ENCODE measurements around the gene ITGA1. TPM values are rescaled to one million over a fixed set of nuclear protein-coding genes. Genes with fewer than 3 reads are reported as not detected.
A peak's percentile ranks its signal among the peaks of the same experiment; 100 is the strongest.

Gene ITGA1
- total RNA-seq (2021; ENCODE audit: unreplicated experiment) (1.6 TPM), Bru-seq, nascent RNA (percentile 30 among the genes with signal in this experiment), BruChase-seq, experiment 1, labeled RNA remaining after a 2-hour chase (percentile 31 among the genes with signal in this experiment), BruChase-seq, experiment 2, labeled RNA remaining after a 6-hour chase (percentile 26 among the genes with signal in this experiment)
- 0.06 TPM for polyA plus RNA-seq (2012; ENCODE audit: insufficient read length)
- long read RNA-seq, full-length matches to known transcripts = 2 of 4 reads
- long read RNA-seq, partial matches to known transcripts = 1 of 4 reads
- long read RNA-seq, other reads (novel, unspliced or antisense) = 1 of 4 reads

GRCh38 chr5:52787600-52788504, at the start of gene ITGA1, which contains the start of gene PELO:
Gene ITGA1, plus strand, starts transcription at chr5:52787916. Its CDS starts 438 bp downstream, at chr5:52788354.
Gene PELO, plus strand, starts transcription at chr5:52787916. Its CDS starts 12,479 bp downstream, at chr5:52800395.
- Histone ChIP-seq H3K36me3 (ENCODE audit: control insufficient read depth, insufficient read depth, low read length) (no peaks in the 10 kb centered on the region; the same call in 1 of the 2 replicates), H3K9me3 (ENCODE audit: control insufficient read depth, insufficient read depth, low read depth, low read length) (no peaks in the 10 kb centered on the region), H3K27me3 (ENCODE audit: control insufficient read depth, insufficient read depth, low read length) (peaks cover 23% of the 10 kb centered on the region), H3K27ac (ENCODE audit: low read length) (no peak within 1 kb of the TSS), H3K4me1 (ENCODE audit: control insufficient read depth, insufficient read depth, low read length) (peaks cover 5% of the 10 kb centered on the region; the same call in 1 of the 2 replicates), H3K4me3 (ENCODE audit: low read depth in 2 of 2, low read length in 2 of 2) (peak within 1 kb of the TSS; percentile 58 to 63)
- ChIA-PET CTCF (interaction anchor here (0.7 kb wide), 2 partner anchors 11 to 304 kb away, joined by 3 to 8 read pairs; no protein-coding TSS in a partner anchor), POLR2A (no interaction called here)
- DNase-seq (ENCODE audit: low read depth, low spot score) (no peak), ATAC-seq (peak; percentile 97)
- in situ Hi-C loops (cut with HindIII; ENCODE audit: low pct_unique_long_range_greater_than_20kb, low sequenced_read_pairs) (no loop called here), intact Hi-C loops (cut with micrococcal nuclease; ENCODE audit: unreplicated experiment) (loop anchor here (5.0 to 10.0 kb wide), 2 partner anchors 129 to 327 kb away; no protein-coding TSS in a partner anchor)
- TF ChIP-seq SIN3A (IDR thresholded peaks at IDR 0.05; ENCODE audit: borderline replicate concordance, insufficient read depth, low read depth, low read length) = no peak
- peak; percentile 45 for TF ChIP-seq CTCF (IDR thresholded peaks at IDR 0.05)
- no TSS peak for BruUV-seq (replicated peaks)

- H3K9me3 ChIP-seq (ENCODE audit: control insufficient read depth, insufficient read depth, low read depth, low read length) = no peaks in the 10 kb centered on the region
- POLR2A ChIA-PET = no interaction called here
- DNase-seq (ENCODE audit: low read depth, low spot score) (no peak), ATAC-seq (no peak)
- H3K4me3 ChIP-seq (ENCODE audit: low read depth in 2 of 2, low read length in 2 of 2) = no peak overlapping the region
- BruUV-seq (replicated peaks) = no TSS peak
- CTCF ChIA-PET = no interaction called here
- TF ChIP-seq POLR2AphosphoS5 (IDR thresholded peaks at IDR 0.05; ENCODE audit: low read depth, low read length) (no peak), REST (IDR thresholded peaks at IDR 0.05; ENCODE audit: insufficient read depth in 1 of 2, low read depth in 2 of 2, low read length in 1 of 2) (no peak), TCF7L2 (IDR thresholded peaks at IDR 0.05; ENCODE audit: low read depth, low read length) (no peak), CTCF (IDR thresholded peaks at IDR 0.05) (no peak), SIN3A (IDR thresholded peaks at IDR 0.05; ENCODE audit: borderline replicate concordance, insufficient read depth, low read depth, low read length) (no peak)
- in situ Hi-C loops (cut with HindIII; ENCODE audit: low pct_unique_long_range_greater_than_20kb, low sequenced_read_pairs) = no loop called here
- no peaks in the 10 kb centered on the region for H3K36me3 ChIP-seq (ENCODE audit: control insufficient read depth, insufficient read depth, low read length)
- peaks cover 2% of the 10 kb centered on the region; the same call in 1 of the 2 replicates for H3K27me3 ChIP-seq (ENCODE audit: control insufficient read depth, insufficient read depth, low read length)
- no peaks in the 10 kb centered on the region for H3K4me1 ChIP-seq (ENCODE audit: control insufficient read depth, insufficient read depth, low read length)
- intact Hi-C loops (cut with micrococcal nuclease; ENCODE audit: unreplicated experiment) = no loop called here
- no peak overlapping the region for H3K27ac ChIP-seq (ENCODE audit: low read length)
These were observed 49.6 kb upstream of the ITGA1 start for GRCh38 chr5:52738095-52738506.

Measured in Panc1 (cell line).